Keratinocyte (primary cell): ENCODE measurements around the gene CCDC9. TPM values are rescaled to one million over a fixed set of nuclear protein-coding genes. Genes with fewer than 3 reads are reported as not detected.

ENCODE experiments used
- DNase-seq: peaks from one replicate; pipeline ENCODE4 v3.0.0-alpha.2; 2011; ENCODE audit warnings: low read depth, missing footprints, low spot score
- FAIRE-seq: peaks from 2 replicates; lab custom pipeline; 2011; peaks lifted over from hg19 to GRCh38; lab: Jason Lieb, UNC
- H2AFZ ChIP-seq: 2 replicates; pipeline ENCODE4 v1.6.0; 2012; ENCODE audit warnings: low read length, control low read depth, inconsistent platforms; ENCODE audit not compliant: control insufficient read depth
- H3K27ac ChIP-seq: 2 replicates; pipeline ENCODE4 v1.5.1; 2011; ENCODE audit warnings: low read length; ENCODE audit not compliant: control insufficient read depth, insufficient read depth
- H3K27me3 ChIP-seq: 3 replicates; pipeline ENCODE4 v1.6.0; 2011; ENCODE audit warnings: low read length; ENCODE audit not compliant: control insufficient read depth, insufficient read depth; ENCODE audit errors: extremely low read depth
- H3K36me3 ChIP-seq, 2 experiments: 2 replicates in 1 of 2; 3 replicates in 1 of 2; pipeline ENCODE4 v1.5.1; 2011; ENCODE audit warnings: low read length in 2 of 2, mild to moderate bottlenecking in 1 of 2; ENCODE audit not compliant: control insufficient read depth in 2 of 2, insufficient read depth in 2 of 2; ENCODE audit errors: extremely low read depth in 1 of 2
- H3K4me1 ChIP-seq: 3 replicates; pipeline ENCODE4 v1.5.1; 2011; ENCODE audit warnings: low read length; ENCODE audit not compliant: control insufficient read depth, insufficient read depth; ENCODE audit errors: extremely low read depth
- H3K4me2 ChIP-seq: 3 replicates; pipeline ENCODE4 v1.6.0; 2011; ENCODE audit warnings: low read depth, low read length; ENCODE audit not compliant: control insufficient read depth, insufficient read depth; ENCODE audit errors: extremely low read depth
- H3K4me3 ChIP-seq, 3 experiments: fragments of 200-600 bp in 1 of 3; sonication (generic) in 1 of 3; 2 replicates in 2 of 3; 3 replicates in 1 of 3; pipeline ENCODE4 v1.5.1; 2011 to 2016; ENCODE audit warnings: low read length in 3 of 3, mild to moderate bottlenecking in 3 of 3, control low read depth in 2 of 3, inconsistent platforms in 1 of 3, low read depth in 1 of 3, mixed read lengths in 1 of 3, mixed run types in 1 of 3, moderate library complexity in 1 of 3; ENCODE audit not compliant: control insufficient read depth in 2 of 3, insufficient read depth in 2 of 3; ENCODE audit errors: extremely low read depth in 1 of 3
- H3K79me2 ChIP-seq: 2 replicates; pipeline ENCODE4 v1.6.0; 2012; ENCODE audit warnings: low read length; ENCODE audit not compliant: control insufficient read depth, insufficient read depth
- H3K9ac ChIP-seq: 3 replicates; pipeline ENCODE4 v1.6.0; 2011; ENCODE audit warnings: low read length; ENCODE audit not compliant: control insufficient read depth, insufficient read depth; ENCODE audit errors: extremely low read depth
- H3K9me1 ChIP-seq: 3 replicates; pipeline ENCODE4 v1.6.0; 2011; ENCODE audit warnings: low read length; ENCODE audit not compliant: control insufficient read depth, insufficient read depth; ENCODE audit errors: extremely low read depth
- H3K9me3 ChIP-seq: 2 replicates; pipeline ENCODE4 v1.5.1; 2012; ENCODE audit warnings: low read depth, low read length; ENCODE audit not compliant: control insufficient read depth
- H4K20me1 ChIP-seq: 3 replicates; pipeline ENCODE4 v1.6.0; 2011; ENCODE audit warnings: low read length; ENCODE audit not compliant: control insufficient read depth, insufficient read depth; ENCODE audit errors: extremely low read depth
- CTCF ChIP-seq, 3 experiments: IDR thresholded peaks in 1 of 3; conservative IDR thresholded peaks in 1 of 3; optimal IDR thresholded peaks in 1 of 3; 2 replicates in 2 of 3; 3 replicates in 1 of 3; pipeline versions ENCODE3 to v1.5.1; 2011; ENCODE audit warnings: low read length in 3 of 3, mild to moderate bottlenecking in 3 of 3, moderate library complexity in 2 of 3, control low read depth in 1 of 3, inconsistent platforms in 1 of 3; ENCODE audit not compliant: insufficient read depth in 2 of 3; ENCODE audit errors: extremely low read depth in 1 of 3
- EZH2 ChIP-seq: IDR thresholded peaks from one replicate; pipeline ENCODE4 v1.6.1; 2012; ENCODE audit warnings: inconsistent platforms, mild to moderate bottlenecking, low read length, moderate library complexity
- dilution Hi-C: fragments of 300-500 bp; cut with MboI; formaldehyde crosslinking; loops from one replicate; pipeline ENCODE4 v1.7.0; 2020; ENCODE audit warnings: low sequenced_read_pairs; ENCODE audit not compliant: extremely low pct_ligation_motif_present
- polyA plus RNA-seq, 5 experiments: library from polyadenylated mRNA; depleted of rRNA in 3 of 5; stranded (reverse) in 3 of 5; stranded (forward) in 1 of 5; unstranded in 1 of 5; fragments of >200 nt; gene quantifications; 1 replicate in 1 of 5; 2 replicates in 3 of 5; 3 replicates in 1 of 5; pipeline versions ENCODE4 v1.2.1 to v1.2.3, GENCODE V29; 2011 to 2012; ENCODE audit warnings: missing spikeins in 2 of 5, low read depth in 1 of 5, low replicate concordance in 1 of 5

CCDC9 gene
- polyA plus RNA-seq, 1 donor (not counting 4 experiments of a cell fraction or from before 2014, with no cell fraction given) = 2.8 TPM

GRCh38 chr19:47232422-47233211, 23.7 kb upstream of the CCDC9 start:
- H3K9ac ChIP-seq = peak overlapping the region; percentile 72
- peak; percentile 94 for FAIRE-seq
- dilution Hi-C loops = no loop called here

GRCh38 chr19:47236072-47236675, 20.2 kb upstream of the CCDC9 start:
- dilution Hi-C loops = no loop called here
- Histone ChIP-seq H3K79me2 (no peaks in the 10 kb centered on the region), H3K4me2 (no peak overlapping the region), H3K9ac (no peak overlapping the region), H3K9me3 (no peaks in the 10 kb centered on the region), H3K9me1 (no peaks in the 10 kb centered on the region), H3K36me3 (no peaks in the 10 kb centered on the region), H2AFZ (no peak overlapping the region), H3K4me3 (no peak overlapping the region), H3K27me3 (no peaks in the 10 kb centered on the region), H3K4me1 (peaks cover 37% of the 10 kb centered on the region), H4K20me1 (no peaks in the 10 kb centered on the region), H3K27ac (no peak overlapping the region)
- FAIRE-seq (no peak), DNase-seq (no peak)
- TF ChIP-seq EZH2 (no peak), CTCF (optimal IDR thresholded peaks at IDR 0.05 in 1 of 3, IDR thresholded peaks at IDR 0.05 in 1 of 3, conservative IDR thresholded peaks at IDR 0.05 in 1 of 3; ENCODE audit: extremely low read depth in 1 of 3, insufficient read depth in 2 of 3, low read length in 3 of 3) (no peak)

More at GRCh38 chr19:47232422-47233211, 23.7 kb upstream of the CCDC9 start:
- Histone ChIP-seq H3K4me3 (peak overlapping the region; percentile 23 to 59 (median 41)), H3K9me3 (no peaks in the 10 kb centered on the region), H3K36me3 (no peaks in the 10 kb centered on the region), H3K27me3 (peaks cover 5% of the 10 kb centered on the region), H3K9me1 (no peaks in the 10 kb centered on the region), H3K4me2 (peak overlapping the region; percentile 86), H4K20me1 (no peaks in the 10 kb centered on the region), H3K79me2 (peaks cover 3% of the 10 kb centered on the region), H2AFZ (peak overlapping the region; percentile 59), H3K27ac (peak overlapping the region; percentile 92), H3K4me1 (peaks cover 40% of the 10 kb centered on the region)
- TF ChIP-seq EZH2 (no peak), CTCF (optimal IDR thresholded peaks at IDR 0.05 in 1 of 3, IDR thresholded peaks at IDR 0.05 in 1 of 3, conservative IDR thresholded peaks at IDR 0.05 in 1 of 3; ENCODE audit: extremely low read depth in 1 of 3, insufficient read depth in 2 of 3, low read length in 3 of 3) (no peak)
- peak; percentile 92 for DNase-seq
